Left lung (tissue), 10 donors: ENCODE data around the gene VDAC1. TPM values are rescaled to one million over a fixed set of nuclear protein-coding genes. Genes with fewer than 3 reads are reported as not detected.

ENCODE experiments used
- ATAC-seq: fragments of 200-7000 bp; cut with Tn5 transposase; one replicate; pipeline ENCODE4 v1.9.1; 2020; ENCODE audit warnings: moderate library complexity
- DNase-seq, 4 donors: peaks; one replicate each; pipeline ENCODE4 v3.0.0-alpha.2; 2013 to 2020
- H3K27ac ChIP-seq, 2 donors: fragments of 200-600 bp; sonication (generic) in 1 of 2; one replicate each; pipeline versions ENCODE4 v1.5.0 to v1.8.0; 2020 to 2021
- H3K27me3 ChIP-seq, 2 donors: fragments of 200-600 bp; sonication (generic) in 1 of 2; one replicate each; pipeline versions ENCODE4 v1.5.0 to v1.8.0; 2020 to 2021
- H3K36me3 ChIP-seq, 2 donors: fragments of 200-600 bp; sonication (generic) in 1 of 2; one replicate each; pipeline versions ENCODE4 v1.5.0 to v1.8.0; 2020 to 2021
- H3K4me1 ChIP-seq, 2 donors: fragments of 200-600 bp; one replicate each; pipeline ENCODE4 v1.8.0; 2021
- H3K4me3 ChIP-seq, 2 donors: fragments of 200-600 bp; sonication (generic) in 1 of 2; one replicate each; pipeline versions ENCODE4 v1.5.0 to v1.8.0; 2020 to 2021; ENCODE audit warnings: mild to moderate bottlenecking in 1 of 2
- H3K9me3 ChIP-seq, 2 donors: fragments of 200-600 bp; sonication (generic) in 1 of 2; one replicate each; pipeline versions ENCODE4 v1.5.0 to v1.8.0; 2020 to 2021
- CTCF ChIP-seq, 2 donors: fragments of 200-600 bp; sonication (generic) in 1 of 2; IDR thresholded peaks; one replicate each; pipeline versions ENCODE4 v1.5.0 to v1.8.0; 2021; ENCODE audit warnings: antibody characterized with exemption in 2 of 2
- intact Hi-C, 2 donors: fragments of 100-400 bp; cut with DNase I; formaldehyde crosslinking; loops; one replicate each; pipeline versions ENCODE4 v1.11.2 to v1.14.2; 2022
- polyA plus RNA-seq, 6 donors: library from polyadenylated mRNA; unstranded; fragments of 120-200 nt; gene quantifications; one replicate each; pipeline ENCODE4 v1.2.1, GENCODE V29; 2013; ENCODE audit not compliant: insufficient read length in 6 of 6
- total RNA-seq, 2 donors: library from RNA; stranded (reverse); fragmentation: NEBNext Ultra II Directional; extraction: Animal tissue kit (Norgen Biotek cat#: 25700); gene quantifications; one replicate each; pipeline ENCODE4 v1.2.1, GENCODE V29; 2021
- donor health status: DM: no; HTN: yes; CAD: no.
- donor health status: DM: no; HTN: no; CAD: no.

VDAC1 gene
- total and polyA plus RNA-seq, 8 donors: 118 to 186 (median 133) TPM

- DNase-seq (peak in 1 of 4 donors; percentile 36), ATAC-seq (peak; percentile 17)
- intact Hi-C loops: no loop called here
- Histone ChIP-seq H3K27me3 (no peaks in the 10 kb centered on the region), H3K4me1 (no peaks in the 10 kb centered on the region), H3K9me3 (no peaks in the 10 kb centered on the region), H3K4me3 (no peak overlapping the region), H3K27ac (no peak overlapping the region), H3K36me3 (no peaks in the 10 kb centered on the region)
- TF ChIP-seq CTCF (IDR thresholded peaks at IDR 0.05): no peak
These were observed 72.2 kb downstream of the VDAC1 start for GRCh38 chr5:133932441-133933168.

GRCh38 chr5:133931546-133931945 lies 73.2 kb downstream of the VDAC1 start:
- no peaks in the 10 kb centered on the region for H3K36me3 ChIP-seq
- intact Hi-C loops: no loop called here
- no peaks in the 10 kb centered on the region for H3K27me3 ChIP-seq
- ATAC-seq (no peak), DNase-seq (peak in 1 of 4 donors; percentile 19)
- no peak for TF ChIP-seq CTCF (IDR thresholded peaks at IDR 0.05)
- no peak overlapping the region for H3K27ac ChIP-seq
- H3K4me1 ChIP-seq: no peaks in the 10 kb centered on the region
- no peak overlapping the region for H3K4me3 ChIP-seq
- H3K9me3 ChIP-seq: no peaks in the 10 kb centered on the region

GRCh38 chr5:133930813-133931090 lies 74.0 kb downstream of the VDAC1 start:
- ATAC-seq (no peak), DNase-seq (no peak)
- no peak for TF ChIP-seq CTCF (IDR thresholded peaks at IDR 0.05)
- intact Hi-C loops: no loop called here
- H3K36me3 ChIP-seq: no peaks in the 10 kb centered on the region
- no peak overlapping the region for H3K27ac ChIP-seq
- H3K4me3 ChIP-seq: no peak overlapping the region
- H3K9me3 ChIP-seq: no peaks in the 10 kb centered on the region
- H3K4me1 ChIP-seq: no peaks in the 10 kb centered on the region
- H3K27me3 ChIP-seq: peaks cover 0 to 6% of the 10 kb centered on the region in 2 donors

- H3K27ac ChIP-seq: no peak overlapping the region
- peak in 1 of 4 donors; percentile 35 for DNase-seq
- H3K4me1 ChIP-seq: no peaks in the 10 kb centered on the region
- peaks cover 0 to 7% of the 10 kb centered on the region in 2 donors for H3K27me3 ChIP-seq
- H3K4me3 ChIP-seq: no peak overlapping the region
- no peaks in the 10 kb centered on the region for H3K36me3 ChIP-seq
- intact Hi-C loops: no loop called here
- TF ChIP-seq CTCF (IDR thresholded peaks at IDR 0.05): no peak
- no peaks in the 10 kb centered on the region for H3K9me3 ChIP-seq
- ATAC-seq: peak; percentile 20
These were observed 74.5 kb downstream of the VDAC1 start for GRCh38 chr5:133930061-133930812.

- H3K36me3 ChIP-seq: no peaks in the 10 kb centered on the region
- intact Hi-C loops: no loop called here
- ATAC-seq: no peak
- no peaks in the 10 kb centered on the region for H3K9me3 ChIP-seq
- no peak for TF ChIP-seq CTCF (IDR thresholded peaks at IDR 0.05)
- peaks cover 0 to 7% of the 10 kb centered on the region in 2 donors for H3K27me3 ChIP-seq
- peak in 1 of 4 donors; percentile 10 for DNase-seq
- no peak overlapping the region for H3K4me3 ChIP-seq
- H3K27ac ChIP-seq: no peak overlapping the region
- H3K4me1 ChIP-seq: no peaks in the 10 kb centered on the region
These were observed 76.0 kb downstream of the VDAC1 start for GRCh38 chr5:133928587-133929393.
